Stromal cell of bone marrow (primary cell): ENCODE data around the gene RNF31.

Experiments used
- DNase-seq: peaks from one replicate; pipeline ENCODE4 v3.0.0-alpha.2; 2012; ENCODE audit warnings: low read depth

Gene RNF31

DNA sequence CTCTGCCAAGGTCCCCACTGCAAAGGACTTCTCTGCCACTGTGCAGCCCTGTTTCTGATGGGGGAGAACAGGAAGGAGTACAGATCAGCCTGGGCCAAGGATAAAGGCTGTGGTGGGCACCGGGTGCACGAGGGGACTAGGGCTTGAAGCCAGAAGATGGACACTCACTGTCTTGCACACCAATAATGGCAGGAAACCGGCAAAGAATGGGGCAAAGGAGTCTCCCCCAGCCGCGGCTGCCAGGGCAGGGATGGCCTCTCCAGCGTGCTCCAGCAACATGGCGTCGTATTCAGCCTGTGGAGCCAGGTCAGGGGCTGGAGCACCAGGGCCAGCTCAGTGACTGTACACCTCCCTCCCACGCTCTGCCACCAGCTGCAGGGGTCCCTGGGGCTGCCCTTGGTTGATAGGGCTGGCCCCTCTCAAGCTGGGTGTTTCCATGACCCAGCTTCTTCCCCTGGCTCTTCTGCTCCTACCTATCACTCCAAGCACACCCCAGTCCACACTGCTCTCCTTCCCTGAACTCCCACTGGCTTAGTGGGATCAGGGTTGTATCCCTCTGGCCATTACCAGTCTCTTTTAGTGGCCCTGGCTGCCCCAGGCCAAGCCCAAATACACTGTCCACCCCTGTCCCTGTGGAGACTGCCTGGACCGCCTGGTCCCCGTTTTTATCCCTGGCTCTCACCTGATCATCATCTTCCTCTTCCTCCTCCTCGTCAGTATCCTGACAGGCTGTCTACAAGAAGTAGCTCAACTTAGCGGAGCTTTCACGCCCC lies 35.0 kb downstream of the RNF31 start:
- DNase-seq = no peak

DNA sequence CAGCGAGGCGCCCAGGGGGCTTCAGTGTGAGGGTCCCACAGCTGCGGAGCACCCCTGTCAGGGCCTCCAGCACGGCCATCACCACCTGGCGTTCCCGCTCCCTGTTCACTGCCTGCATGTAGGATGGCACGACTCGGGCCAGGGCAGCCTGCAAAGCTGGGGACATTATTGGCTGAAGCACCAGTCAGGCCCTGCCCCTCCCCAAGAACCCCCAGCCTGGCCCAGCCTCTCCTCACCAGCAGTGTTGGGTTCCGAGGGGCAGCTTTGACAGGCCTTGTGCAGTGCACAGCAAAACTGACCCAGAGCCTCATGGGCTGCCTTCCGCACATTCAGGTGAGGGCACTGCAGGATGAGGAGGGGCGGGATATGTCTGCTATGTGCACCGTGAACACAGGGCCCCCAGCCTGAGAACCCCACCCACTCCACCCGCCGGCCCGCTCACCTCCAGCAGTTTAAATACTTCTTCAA lies 35.8 kb downstream of the RNF31 start:
- no peak for DNase-seq

DNA sequence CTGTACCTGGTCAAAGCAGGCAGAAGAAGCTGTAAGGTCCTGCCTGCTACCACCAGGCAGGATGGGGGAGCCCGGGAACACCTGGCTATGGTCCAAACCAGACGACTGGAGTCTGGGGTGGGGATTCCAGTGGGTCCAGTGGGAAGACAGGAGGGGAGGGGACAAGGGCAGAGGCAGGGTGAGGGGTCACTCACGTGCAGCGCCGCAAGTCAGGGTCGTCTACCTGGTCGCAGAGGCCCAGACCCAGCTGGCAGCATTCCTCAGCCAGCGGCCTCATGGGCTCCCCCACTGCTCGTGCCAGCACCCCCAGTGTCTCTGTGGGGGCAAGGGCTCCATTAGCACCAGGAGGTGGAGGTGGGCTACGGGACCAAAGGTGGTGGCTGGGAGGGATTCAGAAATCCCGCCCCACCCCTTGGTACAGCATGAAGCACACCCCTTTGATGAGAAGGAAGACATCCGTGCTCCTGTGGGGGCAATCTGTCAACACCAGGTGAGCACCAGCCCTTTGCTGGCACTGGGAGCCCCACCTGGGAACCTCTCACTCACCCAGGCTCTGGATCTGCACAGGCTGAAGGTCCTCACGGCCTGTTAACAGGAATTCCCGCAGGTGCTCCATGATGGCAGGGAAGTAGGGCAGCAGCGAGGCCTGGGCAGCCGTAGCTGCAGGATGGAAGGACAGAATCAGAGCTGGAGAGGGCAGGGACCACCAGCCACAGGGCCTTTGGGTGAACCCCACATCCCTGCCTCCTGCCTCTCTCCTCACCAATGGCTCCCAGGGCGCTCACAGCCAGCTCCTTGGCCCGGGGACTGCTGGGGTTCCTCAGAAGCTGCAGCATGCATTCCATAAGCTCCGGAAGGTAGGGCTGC lies 37.0 kb downstream of the RNF31 start:
- no peak for DNase-seq

DNA sequence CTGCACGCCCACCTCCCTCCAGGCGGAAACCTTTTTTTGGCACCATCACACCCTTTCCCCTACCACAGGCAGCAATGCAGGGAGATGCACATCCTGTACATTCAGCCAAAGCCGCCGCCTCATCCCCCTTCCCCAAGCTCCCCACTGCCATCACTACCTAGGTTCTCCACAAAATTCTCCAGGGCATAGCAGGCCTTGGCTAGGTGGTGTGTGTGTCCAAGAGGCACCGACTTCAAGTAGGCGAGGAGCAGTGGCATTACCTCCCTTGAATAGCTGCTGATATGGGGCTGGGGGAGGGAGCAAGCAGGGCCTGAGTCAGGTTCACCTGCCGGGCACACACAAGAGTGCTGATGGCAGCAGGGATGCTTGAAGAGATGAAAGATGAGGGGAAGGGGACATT lies 37.7 kb downstream of the RNF31 start:
- DNase-seq = no peak

DNA sequence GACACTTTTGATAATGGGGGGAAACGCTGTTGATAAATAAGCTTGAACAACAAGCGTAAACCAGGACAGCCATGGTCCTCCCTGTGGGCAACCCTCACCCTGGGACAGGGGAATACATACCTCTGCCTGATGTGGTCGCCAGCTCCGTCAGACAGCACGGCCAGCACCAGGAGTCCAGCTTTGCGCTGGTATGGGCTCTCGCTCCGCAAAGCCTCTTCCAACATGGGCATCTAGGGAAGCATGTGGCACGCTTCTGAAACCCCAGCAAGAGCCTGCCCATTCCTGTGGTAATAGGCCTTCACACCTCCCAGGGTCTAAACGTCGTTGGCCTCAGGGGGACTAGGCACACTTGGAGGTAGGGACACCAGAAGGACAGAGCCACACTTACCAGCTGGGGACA lies 38.4 kb downstream of the RNF31 start:
- no peak for DNase-seq

DNA sequence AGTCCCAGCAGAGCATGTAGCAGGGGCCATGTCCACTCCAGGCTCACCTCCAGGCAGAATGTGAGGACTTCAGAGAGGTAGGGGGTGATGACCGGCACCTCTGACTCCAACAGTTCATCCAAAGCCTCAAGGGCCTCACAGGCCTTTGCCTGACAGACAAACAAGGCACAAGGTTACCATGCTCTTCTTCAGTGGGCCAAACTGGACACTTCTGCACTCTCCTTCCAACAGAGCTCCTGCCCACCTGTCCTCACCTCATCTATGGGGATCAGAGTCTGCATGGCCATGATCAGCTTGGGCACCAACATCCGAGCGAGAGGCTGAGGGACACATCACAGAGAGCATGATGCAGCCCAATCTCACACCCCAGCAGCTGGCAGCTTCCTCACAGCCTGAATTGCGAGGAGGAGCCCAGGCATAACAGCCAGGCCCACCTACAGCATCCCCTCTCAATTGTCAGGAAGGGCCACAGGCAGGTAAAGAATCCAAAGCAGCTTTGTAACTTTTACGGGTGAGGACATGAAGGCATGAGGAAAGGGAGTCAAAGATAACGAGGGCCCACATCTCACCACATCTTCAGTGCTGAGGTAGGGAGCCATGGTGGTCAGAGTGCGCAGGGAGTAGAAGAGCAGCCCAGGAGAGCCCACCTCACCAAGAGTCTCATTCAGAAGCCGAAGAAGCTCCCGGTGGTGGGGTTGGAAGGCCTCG lies 39.7 kb downstream of the RNF31 start:
- no peak for DNase-seq

DNA sequence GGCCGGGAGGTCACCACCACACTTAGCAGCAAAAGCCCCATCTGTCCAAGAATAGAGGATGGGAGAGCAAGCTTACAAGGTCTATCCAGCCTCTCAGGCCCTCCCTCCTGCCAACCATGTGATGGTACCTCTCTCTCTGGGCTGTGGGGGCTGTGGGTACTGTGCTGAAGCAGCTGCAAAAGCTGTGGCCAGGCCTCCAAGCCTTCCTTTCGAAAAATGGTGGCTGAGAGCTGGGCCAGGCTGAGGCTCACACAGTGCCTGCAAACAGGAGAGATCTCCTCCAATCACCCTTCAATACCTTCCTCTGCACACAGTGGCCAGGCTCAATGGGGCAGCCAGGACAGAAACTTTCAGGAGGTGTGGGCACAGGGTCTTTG lies 40.2 kb downstream of the RNF31 start:
- no peak for DNase-seq

DNA sequence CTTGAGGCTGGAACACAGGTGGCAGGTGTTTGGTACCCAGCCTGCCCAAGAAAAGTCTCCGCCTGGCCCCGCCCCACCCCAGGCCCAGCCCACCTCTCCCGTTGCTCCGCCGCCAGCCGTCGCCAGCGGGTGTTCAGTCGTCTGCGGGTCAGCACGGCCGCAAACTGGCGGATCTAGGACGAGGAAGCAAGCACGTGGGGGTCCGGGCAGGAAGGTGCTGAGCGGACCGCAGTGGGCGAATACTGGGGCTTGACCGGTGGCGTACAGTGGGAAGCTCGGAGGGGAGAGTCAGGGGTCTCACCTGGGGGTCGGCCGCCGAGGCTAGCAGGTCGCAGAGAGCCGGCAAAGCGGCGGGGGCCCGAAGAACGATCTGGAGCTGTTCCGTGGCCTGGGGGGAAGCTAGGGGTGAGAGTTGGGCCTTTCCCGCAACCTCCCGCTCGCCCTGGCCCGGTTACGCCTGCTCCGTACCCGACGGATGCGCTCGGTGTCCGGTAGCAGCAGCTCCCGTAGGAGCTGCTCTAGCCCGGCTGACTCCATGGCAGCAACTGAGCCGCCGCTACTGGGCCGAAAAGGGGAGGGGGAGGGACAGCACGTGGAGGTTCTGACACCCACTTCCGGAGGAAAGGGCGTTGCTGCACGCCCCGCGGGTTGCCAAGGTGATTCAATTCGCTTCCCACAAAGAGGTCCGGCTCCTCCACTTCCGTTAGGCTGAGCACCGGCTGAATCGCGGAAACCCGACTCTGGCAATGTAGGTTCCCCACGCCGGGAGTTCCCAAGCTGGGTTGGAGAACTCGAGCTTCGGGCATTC lies 41.2 kb downstream of the RNF31 start, which contains the start of gene IPO4:
IPO4 (minus strand) TSS at position 566 of the 808 bp plus-strand sequence; CDS start at position 537, 29 bp downstream.
- peak; percentile 95 for DNase-seq

DNA sequence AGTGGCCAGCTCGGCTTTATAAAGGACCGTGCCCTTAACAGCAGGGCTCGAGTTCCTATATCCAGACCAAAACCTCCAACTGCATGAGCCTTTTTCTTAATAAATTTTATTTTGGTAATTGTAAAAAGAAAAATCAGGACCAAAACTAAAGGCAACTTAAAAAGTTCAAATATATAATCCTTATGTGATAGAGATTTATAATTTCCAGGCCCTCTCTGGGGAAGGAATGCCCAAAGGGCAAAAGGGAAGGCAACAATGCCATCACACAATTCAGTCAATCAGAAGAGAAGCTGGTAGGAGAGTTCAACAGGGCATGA lies 41.7 kb downstream of the RNF31 start:
- no peak for DNase-seq

DNA sequence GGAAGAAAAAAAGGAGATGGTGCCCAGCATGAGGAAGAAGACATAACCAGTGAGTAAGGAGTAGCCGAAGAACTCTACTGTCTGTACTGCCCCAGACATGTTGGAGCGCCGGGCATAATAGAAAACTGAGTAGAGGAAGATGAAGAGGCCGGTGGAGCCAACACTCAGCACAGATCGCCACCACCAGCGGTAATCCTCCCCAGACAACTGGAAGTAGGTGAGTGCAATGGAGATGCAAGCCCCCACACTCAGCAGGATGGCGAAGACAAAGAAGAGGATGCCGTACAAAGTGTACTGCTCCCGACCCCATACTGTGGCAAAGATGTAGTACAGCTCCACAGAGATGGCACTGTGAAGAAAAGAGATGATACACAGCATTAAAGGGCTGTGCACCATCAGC lies 42.2 kb downstream of the RNF31 start:
- no peak for DNase-seq

DNA sequence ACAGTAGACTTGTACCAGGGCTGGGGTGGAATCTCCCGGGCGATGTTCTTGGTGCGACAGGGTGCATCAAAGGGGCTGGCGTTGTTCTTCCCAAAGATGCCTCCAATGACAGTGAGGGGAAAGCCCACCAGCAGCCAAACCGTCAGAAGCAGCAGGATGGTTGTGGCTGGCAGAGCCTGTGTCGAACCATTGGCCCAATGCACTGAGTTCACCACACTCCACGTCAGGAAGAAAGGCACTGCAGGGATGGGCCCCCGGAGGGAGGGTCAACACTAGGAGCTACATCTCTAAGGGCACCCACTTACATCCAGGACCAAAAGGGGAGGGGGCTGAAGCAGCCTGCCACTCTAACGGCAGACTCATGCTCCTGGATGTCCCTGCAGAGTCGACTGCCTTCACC lies 43.1 kb downstream of the RNF31 start:
- DNase-seq = no peak

DNA sequence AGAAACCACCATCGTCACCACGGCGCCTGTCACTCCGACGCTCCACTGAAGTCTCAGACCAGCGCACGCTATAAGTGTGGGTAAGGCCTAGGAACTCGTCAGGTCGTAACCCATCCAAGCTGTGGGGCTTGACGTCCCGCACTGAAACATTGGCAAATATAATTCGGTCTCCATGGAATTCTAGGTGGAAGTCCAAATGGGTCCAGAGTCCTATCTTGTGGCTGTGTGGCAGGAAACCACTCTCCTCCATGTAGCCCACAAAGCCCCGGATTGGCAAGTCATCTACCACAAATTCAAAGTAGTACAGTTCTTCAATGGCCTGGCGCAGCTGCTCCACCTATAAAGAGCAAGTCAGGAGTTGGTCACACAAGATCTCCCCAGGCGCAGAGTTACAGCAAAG lies 45.6 kb downstream of the RNF31 start:
- no peak for DNase-seq

DNA sequence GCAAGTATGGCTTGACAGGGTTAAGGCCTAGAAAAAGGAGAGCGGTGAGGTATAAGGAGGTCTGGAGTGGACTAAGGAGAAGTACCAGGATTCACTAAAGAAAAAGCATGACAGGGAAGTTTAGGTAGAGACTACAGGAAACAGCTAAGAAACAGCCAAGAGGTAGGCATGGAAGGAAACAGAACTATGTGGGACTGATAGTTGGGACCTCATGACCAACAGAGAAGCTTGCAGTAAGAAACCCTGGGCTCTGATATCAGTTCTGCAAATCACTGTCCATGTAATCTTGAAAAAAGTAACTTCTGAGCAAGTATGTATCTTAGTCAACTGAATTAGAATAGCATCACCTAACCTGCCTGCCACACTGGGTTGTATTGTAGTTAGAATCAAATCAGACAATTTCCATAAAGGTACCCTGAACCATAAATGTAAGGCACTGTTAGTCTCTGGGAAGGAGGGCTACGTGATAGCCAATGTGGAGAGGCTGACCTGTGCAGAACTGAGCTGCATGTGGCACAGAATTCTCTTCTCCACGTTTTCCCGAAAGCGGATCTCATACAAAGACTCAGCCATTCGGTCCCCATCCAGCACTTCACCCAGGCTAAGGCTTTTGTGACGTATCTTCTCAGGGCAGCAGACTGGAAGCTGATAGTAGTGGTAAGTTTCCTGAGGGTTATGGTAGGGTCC lies 47.0 kb downstream of the RNF31 start:
- DNase-seq = no peak

DNA sequence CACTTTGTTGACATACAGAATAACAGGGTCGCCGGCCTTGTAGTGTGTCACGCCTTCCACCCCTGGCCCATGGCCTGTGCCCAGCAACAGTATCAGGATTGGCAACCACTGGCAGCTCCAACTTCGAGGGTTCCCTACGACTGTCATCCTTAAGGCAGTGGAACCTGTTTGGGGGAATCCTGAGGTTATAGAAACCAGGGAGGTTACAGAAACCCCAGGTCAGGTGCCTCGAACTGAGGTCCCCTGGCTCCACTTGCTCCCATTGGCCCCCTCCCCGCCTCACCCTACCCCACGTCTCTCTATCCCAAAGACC lies 47.5 kb downstream of the RNF31 start:
- DNase-seq = no peak

DNA sequence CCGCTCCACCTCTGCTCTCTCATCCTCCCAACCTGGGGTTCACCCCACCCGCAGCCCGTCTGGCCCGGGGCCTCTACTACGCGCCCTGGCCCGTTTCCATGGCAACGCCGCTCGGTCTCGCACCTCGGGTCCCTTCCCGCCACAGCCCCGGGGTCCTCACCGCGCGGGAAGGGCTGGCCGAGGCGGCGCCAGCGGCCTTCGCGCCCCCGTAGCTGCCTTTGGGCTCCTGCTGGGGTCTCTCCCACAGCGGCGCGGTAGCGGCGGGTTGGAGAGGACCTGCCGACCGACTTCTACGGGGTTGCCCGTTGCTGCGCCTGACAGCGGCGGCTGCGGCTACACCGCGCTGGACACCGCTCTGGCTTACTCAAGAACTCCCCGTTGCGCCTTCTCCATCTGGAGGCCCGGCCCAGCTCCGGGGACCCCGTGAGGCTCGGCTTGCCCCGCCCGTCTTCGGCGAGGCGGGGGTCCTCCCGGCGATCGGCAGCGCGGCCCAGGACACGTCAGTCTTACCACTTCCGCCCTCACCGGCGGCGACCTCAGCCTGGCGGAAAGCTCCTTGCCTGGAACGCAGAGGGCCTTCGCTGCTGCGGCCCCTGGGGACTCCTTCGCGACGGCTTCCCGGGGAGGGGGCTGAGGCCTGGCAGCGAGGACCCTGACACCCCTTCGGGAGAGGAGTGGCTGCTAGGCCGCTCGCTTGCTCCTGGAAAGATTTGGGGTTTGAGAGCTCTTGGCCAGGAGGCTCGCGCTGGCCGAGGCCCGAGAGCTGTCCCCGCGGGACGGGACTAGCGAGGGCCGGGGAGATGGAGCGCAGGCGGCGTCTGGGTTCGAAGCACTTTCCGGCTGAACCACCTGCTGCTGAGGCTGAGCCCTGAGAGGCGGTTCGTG lies 48.1 kb downstream of the RNF31 start, which contains the start of gene TM9SF1:
TM9SF1 (minus strand) TSS at position 256 of the 885 bp plus-strand sequence. CDS start 422 bp downstream, outside the sequence.
- peak; percentile 72 for DNase-seq

DNA sequence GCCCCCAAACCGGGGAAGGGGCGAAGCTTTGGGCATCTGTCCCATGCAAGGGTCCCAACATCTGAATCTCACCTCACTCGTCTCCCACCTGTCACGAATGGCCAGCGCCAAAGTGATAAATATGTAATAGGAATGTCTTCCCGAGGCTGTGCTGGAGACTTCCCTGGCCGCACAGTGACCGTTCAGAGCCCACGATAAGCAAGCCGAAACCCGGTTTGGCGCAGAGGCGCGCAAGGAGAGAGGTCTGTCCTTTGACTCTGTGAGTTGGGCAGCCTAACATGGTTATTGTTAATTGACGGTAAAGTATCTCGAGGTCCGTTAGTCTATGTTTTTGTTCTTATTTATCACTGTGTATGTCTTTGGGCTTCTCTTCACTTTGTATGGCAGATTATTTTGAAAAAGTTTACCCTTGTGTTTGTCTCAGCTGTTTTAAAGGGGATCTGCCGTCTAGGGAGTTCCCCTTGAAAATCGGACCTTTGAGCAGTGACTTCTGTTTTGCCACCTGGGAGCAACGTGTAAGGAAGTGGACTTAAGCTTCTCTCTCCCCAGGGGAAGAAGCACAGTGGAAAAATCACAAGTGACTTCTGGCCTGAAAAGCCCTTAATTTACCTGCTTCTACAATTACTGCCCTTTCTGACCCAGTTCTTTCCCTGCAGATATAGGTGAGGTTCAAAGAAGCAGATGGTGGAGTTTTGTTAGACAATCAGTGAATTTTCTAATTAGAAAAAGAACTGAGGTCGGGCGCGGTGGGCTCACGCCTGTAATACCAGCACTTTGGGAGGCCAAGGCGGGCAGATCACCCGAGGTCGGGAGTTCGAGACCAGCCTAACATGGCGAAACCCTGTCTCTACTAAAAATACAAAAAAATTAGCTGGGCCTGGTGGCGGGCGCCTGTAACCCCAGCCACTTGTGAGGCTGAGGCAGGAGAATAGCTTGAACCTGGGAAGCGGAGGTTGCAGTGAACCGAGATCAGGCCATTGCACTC lies 49.1 kb downstream of the RNF31 start:
- DNase-seq = no peak

DNA sequence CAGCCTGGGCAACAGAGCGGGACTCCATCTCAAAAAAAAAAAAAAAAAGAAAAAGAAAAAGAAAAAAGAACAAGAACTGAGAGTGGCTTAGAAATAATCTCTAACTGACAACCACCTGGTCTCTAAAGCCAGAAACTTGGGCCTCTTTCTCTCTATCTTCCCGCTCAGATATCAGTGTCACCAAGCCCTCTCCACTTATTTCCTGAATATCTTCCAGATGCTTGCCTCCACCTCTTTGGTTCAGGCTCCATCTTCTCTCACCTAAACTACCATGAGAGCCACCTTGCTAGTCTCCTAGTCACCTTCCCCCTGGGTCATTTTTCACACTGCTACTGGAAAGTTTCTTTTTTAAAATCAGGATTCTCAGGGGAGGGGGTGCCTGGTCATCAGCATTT lies 49.8 kb downstream of the RNF31 start:
- no peak for DNase-seq

DNA sequence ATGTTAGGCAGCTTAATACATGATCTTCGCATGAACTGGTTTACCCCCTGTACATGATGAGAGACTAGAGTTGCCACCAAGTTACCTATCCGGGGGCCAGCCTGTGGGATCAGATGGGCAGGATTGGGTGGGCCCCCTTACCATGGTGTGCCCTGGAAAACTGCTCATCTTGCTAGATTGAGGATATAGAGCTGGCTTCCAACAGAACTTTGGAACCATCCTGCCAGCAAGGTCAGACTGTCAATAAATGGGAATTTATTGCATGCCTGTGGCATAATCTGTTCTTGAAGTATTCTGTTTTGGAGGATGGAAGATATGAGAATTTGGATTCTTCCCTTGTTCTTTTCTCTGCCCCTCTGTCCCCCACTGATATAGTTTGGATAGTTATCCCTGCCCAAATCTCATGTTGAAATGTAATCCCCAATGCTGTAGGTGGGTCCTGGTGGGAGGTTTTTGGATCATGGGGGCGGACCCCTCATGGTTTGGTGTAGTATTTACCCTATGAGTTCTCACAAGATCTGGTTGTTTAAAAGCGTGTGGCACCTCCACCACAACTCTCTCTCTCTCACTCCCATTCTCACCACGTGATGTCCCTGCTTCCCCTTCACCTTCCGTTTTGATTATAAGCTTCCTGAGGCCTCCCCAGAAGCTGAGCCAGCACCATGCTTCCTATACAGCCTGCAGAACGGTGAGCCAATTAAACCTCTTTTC lies 51.7 kb downstream of the RNF31 start:
- DNase-seq = no peak
